Ectodermal cell (in vitro differentiated cells): Measurements from ENCODE around the gene BDKRB1.

Experiments
- H3K27ac ChIP-seq: 2 replicates; pipeline ENCODE4 v1.7.0; 2013; ENCODE audit warnings: mild to moderate bottlenecking, low read depth, low read length; ENCODE audit not compliant: insufficient read depth, poor library complexity, severe bottlenecking
- H3K27me3 ChIP-seq: 2 replicates; pipeline ENCODE4 v1.7.0; 2013; ENCODE audit warnings: mild to moderate bottlenecking, low read length; ENCODE audit not compliant: insufficient read depth, control insufficient read depth, poor library complexity, severe bottlenecking
- H3K36me3 ChIP-seq: one replicate; pipeline ENCODE4 v1.7.0; 2013; ENCODE audit warnings: low read length; ENCODE audit not compliant: control insufficient read depth, insufficient read depth
- H3K4me1 ChIP-seq: one replicate; pipeline ENCODE4 v1.7.0; 2013; ENCODE audit warnings: low read length; ENCODE audit not compliant: control insufficient read depth, insufficient read depth
- H3K4me3 ChIP-seq: 2 replicates; pipeline ENCODE4 v1.7.0; 2013; ENCODE audit warnings: low read depth, low read length, control low read depth; ENCODE audit not compliant: insufficient read depth
- H3K9me3 ChIP-seq: 2 replicates; pipeline ENCODE4 v1.7.0; 2013; ENCODE audit warnings: mild to moderate bottlenecking, low read length, moderate library complexity; ENCODE audit not compliant: control insufficient read depth
- WGBS, 2 experiments: methylation state at CpG; one replicate each; pipeline ENCODE4 v1.1.7; 2013; ENCODE audit warnings: missing lambda C conversion rate in 2 of 2; 5-methylcytosine and 5-hydroxymethylcytosine counted together

The BDKRB1 gene

GRCh38 chr14:96245710-96246538, 10.1 kb upstream of the BDKRB1 start:
- Histone ChIP-seq H3K9me3 (no peaks in the 10 kb centered on the region), H3K36me3 (no peaks in the 10 kb centered on the region), H3K4me1 (no peaks in the 10 kb centered on the region), H3K4me3 (no peak overlapping the region), H3K27me3 (no peaks in the 10 kb centered on the region), H3K27ac (no peak overlapping the region)
- 92 to 95% methylated on average over 3 of the region's 3 CpGs for WGBS, 2 experiments

- Histone ChIP-seq H3K36me3 (no peaks in the 10 kb centered on the region), H3K4me1 (no peaks in the 10 kb centered on the region), H3K4me3 (no peak overlapping the region), H3K27ac (no peak overlapping the region), H3K9me3 (no peaks in the 10 kb centered on the region), H3K27me3 (no peaks in the 10 kb centered on the region)
- WGBS, 2 experiments: 93 to 100% methylated on average over 1 of the region's 1 CpG
Observed at GRCh38 chr14:96246539-96246847, 9.5 kb upstream of the BDKRB1 start.

GRCh38 chr14:96247031-96247430, 9.0 kb upstream of the BDKRB1 start:
- Histone ChIP-seq H3K4me3 (no peak overlapping the region), H3K27ac (no peak overlapping the region), H3K9me3 (no peaks in the 10 kb centered on the region), H3K4me1 (no peaks in the 10 kb centered on the region), H3K36me3 (no peaks in the 10 kb centered on the region), H3K27me3 (no peaks in the 10 kb centered on the region)
- WGBS, 2 experiments: 94 to 95% methylated on average over 6 of the region's 6 CpGs

- 93 to 96% methylated on average over 5 of the region's 5 CpGs for WGBS, 2 experiments
- H3K27me3 ChIP-seq: no peaks in the 10 kb centered on the region
- H3K36me3 ChIP-seq: no peaks in the 10 kb centered on the region
- H3K9me3 ChIP-seq: no peaks in the 10 kb centered on the region
- H3K4me3 ChIP-seq: no peak overlapping the region
- H3K27ac ChIP-seq: no peak overlapping the region
- no peaks in the 10 kb centered on the region for H3K4me1 ChIP-seq
Observed at GRCh38 chr14:96249029-96249428, 7.0 kb upstream of the BDKRB1 start.

GRCh38 chr14:96250485-96250884, 5.5 kb upstream of the BDKRB1 start:
- no peak overlapping the region for H3K4me3 ChIP-seq
- no peaks in the 10 kb centered on the region for H3K27me3 ChIP-seq
- H3K4me1 ChIP-seq: no peaks in the 10 kb centered on the region
- no peaks in the 10 kb centered on the region for H3K36me3 ChIP-seq
- 69 to 78% methylated on average over 3 of the region's 3 CpGs for WGBS, 2 experiments
- no peaks in the 10 kb centered on the region for H3K9me3 ChIP-seq
- H3K27ac ChIP-seq: no peak overlapping the region

- H3K4me1 ChIP-seq: no peaks in the 10 kb centered on the region
- H3K27me3 ChIP-seq: no peaks in the 10 kb centered on the region
- no peaks in the 10 kb centered on the region for H3K9me3 ChIP-seq
- H3K36me3 ChIP-seq: no peaks in the 10 kb centered on the region
- H3K4me3 ChIP-seq: no peak overlapping the region
- H3K27ac ChIP-seq: no peak overlapping the region
- 95 to 98% methylated on average over 4 of the region's 4 CpGs for WGBS, 2 experiments
Observed at GRCh38 chr14:96251656-96252155, 4.3 kb upstream of the BDKRB1 start.

GRCh38 chr14:96252323-96252998, 3.5 kb upstream of the BDKRB1 start:
- Histone ChIP-seq H3K36me3 (no peaks in the 10 kb centered on the region), H3K4me1 (no peaks in the 10 kb centered on the region), H3K27ac (no peak overlapping the region), H3K27me3 (no peaks in the 10 kb centered on the region), H3K9me3 (no peaks in the 10 kb centered on the region), H3K4me3 (no peak overlapping the region)
- 94% methylated on average over 19 of the region's 19 CpGs for WGBS, 2 experiments

GRCh38 chr14:96252999-96253539, 2.9 kb upstream of the BDKRB1 start:
- Histone ChIP-seq H3K9me3 (no peaks in the 10 kb centered on the region), H3K36me3 (no peaks in the 10 kb centered on the region), H3K4me3 (no peak overlapping the region), H3K4me1 (no peaks in the 10 kb centered on the region), H3K27ac (no peak overlapping the region), H3K27me3 (no peaks in the 10 kb centered on the region)
- 82 to 85% methylated on average over 9 of the region's 9 CpGs for WGBS, 2 experiments

GRCh38 chr14:96254687-96255086, 1.3 kb upstream of the BDKRB1 start:
- Histone ChIP-seq H3K4me3 (no peak overlapping the region), H3K9me3 (no peaks in the 10 kb centered on the region), H3K27me3 (no peaks in the 10 kb centered on the region), H3K4me1 (no peaks in the 10 kb centered on the region), H3K27ac (no peak overlapping the region), H3K36me3 (no peaks in the 10 kb centered on the region)
- 91% methylated on average over 11 of the region's 11 CpGs for WGBS, 2 experiments

- no peaks in the 10 kb centered on the region for H3K4me1 ChIP-seq
- H3K36me3 ChIP-seq: no peaks in the 10 kb centered on the region
- no peak overlapping the region for H3K27ac ChIP-seq
- no peak overlapping the region for H3K4me3 ChIP-seq
- no peaks in the 10 kb centered on the region for H3K27me3 ChIP-seq
- H3K9me3 ChIP-seq: no peaks in the 10 kb centered on the region
- 89 to 96% methylated on average over 4 of the region's 4 CpGs for WGBS, 2 experiments
Observed at GRCh38 chr14:96256407-96256806, 397 bp downstream of the BDKRB1 start.
